Peyer's patch (tissue), 4 donors: Measurements from ENCODE around the gene TSPAN4.

Experiments used
- POLR2A ChIP-seq, 2 donors: fragments of 450-650 bp; IDR thresholded peaks; one replicate each; pipeline ENCODE4 v1.5.1; 2017; ENCODE audit warnings: antibody characterized with exemption in 2 of 2, mild to moderate bottlenecking in 2 of 2, moderate library complexity in 2 of 2
- TF ChIP-seq, protein P1 (sequence below), 6 experiments: fragments of 450-650 bp in 4 of 6; fragments of 200-600 bp in 2 of 6; sonication (generic) in 1 of 6; IDR thresholded peaks; one replicate each; pipeline ENCODE4 v1.5.1; 2017 to 2019; ENCODE audit warnings: antibody characterized with exemption in 6 of 6, mild to moderate bottlenecking in 3 of 6, moderate library complexity in 1 of 6

DNA sequence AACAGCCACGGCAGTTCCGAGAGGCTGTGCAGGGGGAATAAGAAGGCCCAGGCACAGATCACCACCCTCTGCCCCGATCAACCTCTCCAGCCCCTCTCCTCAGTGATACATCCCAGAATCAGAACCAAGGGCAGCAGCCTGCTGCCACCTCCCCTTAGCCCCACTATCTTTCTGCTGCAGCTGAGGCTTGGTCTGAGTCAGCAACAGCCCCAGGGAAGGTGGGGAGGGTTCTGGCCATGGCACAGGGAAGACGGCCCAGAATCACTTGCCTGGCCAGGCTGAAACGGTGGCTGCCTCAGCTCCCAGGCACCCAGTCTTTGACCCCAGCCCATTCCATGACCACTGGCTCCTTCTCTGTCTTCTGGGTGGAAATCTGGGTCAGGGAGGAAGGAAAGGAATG lies 65.6 kb downstream of the TSPAN4 start:
- TF ChIP-seq, protein P1, sequence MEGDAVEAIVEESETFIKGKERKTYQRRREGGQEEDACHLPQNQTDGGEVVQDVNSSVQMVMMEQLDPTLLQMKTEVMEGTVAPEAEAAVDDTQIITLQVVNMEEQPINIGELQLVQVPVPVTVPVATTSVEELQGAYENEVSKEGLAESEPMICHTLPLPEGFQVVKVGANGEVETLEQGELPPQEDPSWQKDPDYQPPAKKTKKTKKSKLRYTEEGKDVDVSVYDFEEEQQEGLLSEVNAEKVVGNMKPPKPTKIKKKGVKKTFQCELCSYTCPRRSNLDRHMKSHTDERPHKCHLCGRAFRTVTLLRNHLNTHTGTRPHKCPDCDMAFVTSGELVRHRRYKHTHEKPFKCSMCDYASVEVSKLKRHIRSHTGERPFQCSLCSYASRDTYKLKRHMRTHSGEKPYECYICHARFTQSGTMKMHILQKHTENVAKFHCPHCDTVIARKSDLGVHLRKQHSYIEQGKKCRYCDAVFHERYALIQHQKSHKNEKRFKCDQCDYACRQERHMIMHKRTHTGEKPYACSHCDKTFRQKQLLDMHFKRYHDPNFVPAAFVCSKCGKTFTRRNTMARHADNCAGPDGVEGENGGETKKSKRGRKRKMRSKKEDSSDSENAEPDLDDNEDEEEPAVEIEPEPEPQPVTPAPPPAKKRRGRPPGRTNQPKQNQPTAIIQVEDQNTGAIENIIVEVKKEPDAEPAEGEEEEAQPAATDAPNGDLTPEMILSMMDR (IDR thresholded peaks at IDR 0.05): no peak
- TF ChIP-seq POLR2A (IDR thresholded peaks at IDR 0.05): no peak
